ENCODE results near the gene COG4. TPM values are rescaled to one million over a fixed set of nuclear protein-coding genes. Genes with fewer than 3 reads are reported as not detected.
"Not testable (repeated sequence)": the region's sequence is repeated elsewhere in the genome, so short reads cannot be mapped to it uniquely, and the experiment has no call there.

Gene COG4
- total RNA-seq, 4 donors from 2014 or later, result 41.1 to 109 (median 47.1) TPM

DNA sequence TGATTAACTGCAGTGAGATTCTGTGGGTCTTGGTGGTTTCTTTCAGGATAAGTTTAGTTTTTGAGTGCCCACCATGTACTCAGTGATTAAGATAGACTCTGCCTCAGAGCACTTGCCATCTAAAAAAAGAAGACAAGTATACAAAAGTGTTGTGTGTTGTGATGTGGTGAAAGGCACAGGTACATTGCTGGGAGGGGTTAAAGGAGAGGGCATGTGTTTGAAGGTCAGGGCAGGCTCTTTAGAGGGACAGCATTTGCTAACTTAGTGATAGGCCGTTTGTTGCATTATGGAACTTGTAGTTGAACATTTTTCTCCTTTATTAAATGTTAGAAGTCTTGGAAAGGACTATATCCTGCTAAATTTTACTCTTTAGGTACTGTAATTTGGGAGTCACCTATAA lies 26.7 kb upstream of the COG4 start:
- Histone ChIP-seq H3K9me3 (no peaks in the 10 kb centered on the region), H3K27me3 (no peaks in the 10 kb centered on the region), H3K4me3 (no peak overlapping the region), H3K36me3 (peaks cover 0 to 100% (median 54%) of the 10 kb centered on the region in 3 donors), H3K4me1 (peaks cover 0 to 19% (median 0%) of the 10 kb centered on the region in 4 donors), H3K27ac (no peak overlapping the region)
- 74 to 79% methylated on average over 1 of the region's 1 CpG for whole genome bisulfite sequencing, 2 donors
- no peak for TF ChIP-seq POLR2A (IDR thresholded peaks at IDR 0.05)
- TF ChIP-seq, protein P1, sequence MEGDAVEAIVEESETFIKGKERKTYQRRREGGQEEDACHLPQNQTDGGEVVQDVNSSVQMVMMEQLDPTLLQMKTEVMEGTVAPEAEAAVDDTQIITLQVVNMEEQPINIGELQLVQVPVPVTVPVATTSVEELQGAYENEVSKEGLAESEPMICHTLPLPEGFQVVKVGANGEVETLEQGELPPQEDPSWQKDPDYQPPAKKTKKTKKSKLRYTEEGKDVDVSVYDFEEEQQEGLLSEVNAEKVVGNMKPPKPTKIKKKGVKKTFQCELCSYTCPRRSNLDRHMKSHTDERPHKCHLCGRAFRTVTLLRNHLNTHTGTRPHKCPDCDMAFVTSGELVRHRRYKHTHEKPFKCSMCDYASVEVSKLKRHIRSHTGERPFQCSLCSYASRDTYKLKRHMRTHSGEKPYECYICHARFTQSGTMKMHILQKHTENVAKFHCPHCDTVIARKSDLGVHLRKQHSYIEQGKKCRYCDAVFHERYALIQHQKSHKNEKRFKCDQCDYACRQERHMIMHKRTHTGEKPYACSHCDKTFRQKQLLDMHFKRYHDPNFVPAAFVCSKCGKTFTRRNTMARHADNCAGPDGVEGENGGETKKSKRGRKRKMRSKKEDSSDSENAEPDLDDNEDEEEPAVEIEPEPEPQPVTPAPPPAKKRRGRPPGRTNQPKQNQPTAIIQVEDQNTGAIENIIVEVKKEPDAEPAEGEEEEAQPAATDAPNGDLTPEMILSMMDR (IDR thresholded peaks at IDR 0.05), result no peak
- no peak for TF ChIP-seq EP300 (IDR thresholded peaks at IDR 0.05)
- DNase-seq (ENCODE audit: low spot score in 2 of 2), result no peak

DNA sequence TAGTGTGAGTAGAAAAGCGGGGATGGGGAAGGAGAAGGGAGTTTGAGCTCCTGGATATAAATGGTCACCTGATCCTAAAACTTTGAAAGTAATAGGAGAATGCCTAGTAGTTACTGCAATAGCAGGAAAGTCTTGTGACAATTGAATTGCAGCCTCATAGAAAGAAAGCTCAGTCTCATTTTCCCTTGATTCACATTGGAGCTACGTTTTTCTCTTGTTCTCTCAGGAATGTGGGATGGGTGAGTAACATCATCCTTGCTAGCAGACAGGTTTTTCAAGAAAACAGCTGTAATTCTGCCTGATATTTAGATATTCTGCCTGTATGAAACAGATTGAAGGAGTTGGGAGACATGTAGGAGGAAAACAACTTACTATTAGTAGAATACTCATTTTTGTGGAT lies 25.6 kb upstream of the COG4 start:
- Histone ChIP-seq H3K4me3 (no peak overlapping the region), H3K9me3 (no peaks in the 10 kb centered on the region), H3K27ac (no peak overlapping the region), H3K4me1 (peaks cover 0 to 19% (median 0%) of the 10 kb centered on the region in 4 donors), H3K36me3 (peaks cover 0 to 100% (median 44%) of the 10 kb centered on the region in 3 donors), H3K27me3 (no peaks in the 10 kb centered on the region)
- no peak for TF ChIP-seq EP300 (IDR thresholded peaks at IDR 0.05)
- TF ChIP-seq POLR2A (IDR thresholded peaks at IDR 0.05), result no peak
- TF ChIP-seq, protein P1 (IDR thresholded peaks at IDR 0.05), result no peak
- DNase-seq (ENCODE audit: low spot score in 2 of 2), result no peak
- WGBS, 2 donors, result 62% methylated on average over 2 of the region's 2 CpGs

GRCh38 chr16:70544548-70544947 lies 21.2 kb upstream of the COG4 start:
- no peaks in the 10 kb centered on the region for H3K4me1 ChIP-seq
- 67 to 79% methylated on average over 1 of the region's 1 CpG for WGBS, 2 donors
- H3K27ac ChIP-seq, result no peak overlapping the region
- TF ChIP-seq, protein P1 (IDR thresholded peaks at IDR 0.05), result no peak
- TF ChIP-seq EP300 (IDR thresholded peaks at IDR 0.05) (no peak), POLR2A (IDR thresholded peaks at IDR 0.05) (no peak)
- H3K36me3 ChIP-seq, result peaks cover 0 to 100% (median 53%) of the 10 kb centered on the region in 3 donors
- no peaks in the 10 kb centered on the region for H3K9me3 ChIP-seq
- H3K27me3 ChIP-seq, result no peaks in the 10 kb centered on the region
- no peak overlapping the region for H3K4me3 ChIP-seq
- DNase-seq (ENCODE audit: low spot score in 2 of 2), result no peak

GRCh38 chr16:70540994-70541393 lies 17.6 kb upstream of the COG4 start:
- Histone ChIP-seq H3K9me3 (no peaks in the 10 kb centered on the region), H3K27ac (no peak overlapping the region), H3K4me1 (peaks cover 0 to 12% (median 0%) of the 10 kb centered on the region in 4 donors), H3K27me3 (no peaks in the 10 kb centered on the region), H3K4me3 (no peak overlapping the region), H3K36me3 (peaks cover 3 to 99% (median 31%) of the 10 kb centered on the region in 3 donors)
- 54 to 58% methylated on average over 3 of the region's 3 CpGs for WGBS, 2 donors
- no peak for DNase-seq (ENCODE audit: low spot score in 2 of 2)
- no peak for TF ChIP-seq EP300 (IDR thresholded peaks at IDR 0.05)
- TF ChIP-seq, protein P1 (IDR thresholded peaks at IDR 0.05), result no peak
- TF ChIP-seq POLR2A (IDR thresholded peaks at IDR 0.05), result no peak

DNA sequence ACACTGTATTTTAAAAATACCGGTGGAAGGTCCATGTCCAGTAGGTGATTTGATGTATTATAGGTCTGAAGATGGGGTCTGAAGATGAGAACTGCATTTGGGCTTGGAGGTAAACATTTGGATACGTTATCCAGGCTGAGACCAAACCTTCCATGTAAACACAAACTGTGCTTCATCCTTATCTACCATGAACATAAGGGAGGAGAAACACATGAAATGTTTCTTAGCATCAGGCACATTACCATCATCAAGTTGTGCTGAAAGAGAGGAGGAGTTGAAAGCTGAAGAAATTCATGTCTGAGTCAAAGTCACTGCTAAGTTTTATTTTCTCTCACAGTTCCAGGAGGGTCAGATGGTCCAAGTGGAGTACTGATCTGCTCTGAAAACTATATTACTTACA lies 11.6 kb upstream of the COG4 start:
- WGBS, 2 donors, result 67 to 86% methylated on average over 2 of the region's 2 CpGs
- TF ChIP-seq, protein P1 (IDR thresholded peaks at IDR 0.05), result no peak
- TF ChIP-seq EP300 (IDR thresholded peaks at IDR 0.05), result no peak
- no peak for TF ChIP-seq POLR2A (IDR thresholded peaks at IDR 0.05)
- Histone ChIP-seq H3K4me3 (no peak overlapping the region), H3K9me3 (no peaks in the 10 kb centered on the region), H3K27me3 (no peaks in the 10 kb centered on the region), H3K27ac (no peak overlapping the region), H3K4me1 (peaks cover 0 to 17% (median 0%) of the 10 kb centered on the region in 4 donors), H3K36me3 (peaks cover 10 to 97% (median 18%) of the 10 kb centered on the region in 3 donors)
- DNase-seq (ENCODE audit: low spot score in 2 of 2), result no peak

DNA sequence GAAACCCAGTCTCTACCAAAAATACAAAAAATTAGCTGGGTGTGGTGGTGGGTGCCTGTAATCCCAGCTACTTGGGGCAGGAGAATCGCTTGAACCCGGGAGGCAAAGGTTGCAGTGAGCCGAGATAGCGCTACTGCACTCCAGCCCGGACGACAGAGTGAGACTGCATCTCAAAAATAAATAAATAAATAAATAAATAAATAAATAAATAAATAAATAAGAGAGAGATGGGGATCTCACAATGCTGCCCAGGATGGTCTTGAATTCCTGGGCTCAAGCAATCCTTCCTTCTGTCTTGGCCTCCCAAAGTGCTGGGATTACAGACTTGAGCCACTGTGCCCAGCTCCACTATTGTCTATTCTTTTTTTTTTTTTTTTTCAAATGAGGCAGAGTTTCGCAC lies 6.6 kb upstream of the COG4 start:
- DNase-seq (ENCODE audit: low spot score in 2 of 2); H3K9me3 ChIP-seq; H3K4me3 ChIP-seq; H3K27me3 ChIP-seq: not testable (repeated sequence)
- H3K4me1 ChIP-seq, result peaks cover 0 to 52% (median 15%) of the 10 kb centered on the region in 4 donors
- peaks cover 6 to 84% (median 21%) of the 10 kb centered on the region in 3 donors for H3K36me3 ChIP-seq
- WGBS, 2 donors, result 88 to 93% methylated on average over 3 to 7 of the region's 7 CpGs
- H3K27ac ChIP-seq, result peak overlapping the region in 1 of 4 donors; percentile 26
